A673 (cell line): ENCODE data around the gene LCA5.

Experiments
- CTCF ChIP-seq: fragments of 300-800, 200-600 bp; sonication (generic); conservative IDR thresholded peaks from 2 replicates; pipeline ENCODE4 v1.5.1; 2017; ENCODE audit warnings: low read depth, mild to moderate bottlenecking, antibody characterized with exemption, low read length, moderate library complexity, mixed read lengths
- EZH2 ChIP-seq: fragments of 200-600 bp; sonication (generic); IDR thresholded peaks from 2 replicates; pipeline ENCODE4 v1.6.1; 2017; ENCODE audit warnings: borderline replicate concordance, low read depth, mild to moderate bottlenecking, mixed read lengths, antibody characterized with exemption, low read length; ENCODE audit not compliant: poor library complexity, severe bottlenecking

- TF ChIP-seq EZH2 = no peak
- no peak for TF ChIP-seq CTCF
These were observed 1.1 kb upstream of the LCA5 start for GRCh38 chr6:79538106-79538971.
